NCI-H774 (cell line): ENCODE results near the gene ENO2.

ENCODE experiments used
- DNase-seq: peaks from one replicate; lab custom pipeline; 2025; lab: John Stamatoyannopoulos, UW

ENO2 gene

GRCh38 chr12:6932766-6933165 is 18.4 kb downstream of the ENO2 start:
- DNase-seq: no peak

GRCh38 chr12:6934110-6934509 is 19.7 kb downstream of the ENO2 start:
- DNase-seq: no peak

GRCh38 chr12:6935371-6936193 is 21.2 kb downstream of the ENO2 start:
- DNase-seq: no peak

DNA sequence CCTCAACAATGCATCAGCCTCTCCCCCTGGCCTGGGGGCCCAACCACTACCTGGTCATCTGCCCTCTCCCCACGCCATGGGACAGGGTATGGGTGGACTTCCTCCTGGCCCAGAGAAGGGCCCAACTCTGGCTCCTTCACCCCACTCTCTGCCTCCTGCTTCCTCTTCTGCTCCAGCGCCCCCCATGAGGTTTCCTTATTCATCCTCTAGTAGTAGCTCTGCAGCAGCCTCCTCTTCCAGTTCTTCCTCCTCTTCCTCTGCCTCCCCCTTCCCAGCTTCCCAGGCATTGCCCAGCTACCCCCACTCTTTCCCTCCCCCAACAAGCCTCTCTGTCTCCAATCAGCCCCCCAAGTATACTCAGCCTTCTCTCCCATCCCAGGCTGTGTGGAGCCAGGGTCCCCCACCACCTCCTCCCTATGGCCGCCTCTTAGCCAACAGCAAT is 21.8 kb downstream of the ENO2 start:
- no peak for DNase-seq

DNA sequence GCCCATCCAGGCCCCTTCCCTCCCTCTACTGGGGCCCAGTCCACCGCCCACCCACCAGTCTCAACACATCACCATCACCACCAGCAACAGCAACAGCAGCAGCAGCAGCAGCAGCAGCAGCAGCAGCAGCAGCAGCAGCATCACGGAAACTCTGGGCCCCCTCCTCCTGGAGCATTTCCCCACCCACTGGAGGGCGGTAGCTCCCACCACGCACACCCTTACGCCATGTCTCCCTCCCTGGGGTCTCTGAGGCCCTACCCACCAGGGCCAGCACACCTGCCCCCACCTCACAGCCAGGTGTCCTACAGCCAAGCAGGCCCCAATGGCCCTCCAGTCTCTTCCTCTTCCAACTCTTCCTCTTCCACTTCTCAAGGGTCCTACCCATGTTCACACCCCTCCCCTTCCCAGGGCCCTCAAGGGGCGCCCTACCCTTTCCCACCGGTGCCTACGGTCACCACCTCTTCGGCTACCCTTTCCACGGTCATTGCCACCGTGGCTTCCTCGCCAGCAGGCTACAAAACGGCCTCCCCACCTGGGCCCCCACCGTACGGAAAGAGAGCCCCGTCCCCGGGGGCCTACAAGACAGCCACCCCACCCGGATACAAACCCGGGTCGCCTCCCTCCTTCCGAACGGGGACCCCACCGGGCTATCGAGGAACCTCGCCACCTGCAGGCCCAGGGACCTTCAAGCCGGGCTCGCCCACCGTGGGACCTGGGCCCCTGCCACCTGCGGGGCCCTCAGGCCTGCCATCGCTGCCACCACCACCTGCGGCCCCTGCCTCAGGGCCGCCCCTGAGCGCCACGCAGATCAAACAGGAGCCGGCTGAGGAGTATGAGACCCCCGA is 22.5 kb downstream of the ENO2 start:
- DNase-seq: no peak

GRCh38 chr12:6937481-6938352 is 23.3 kb downstream of the ENO2 start:
- DNase-seq: peak; percentile 98

GRCh38 chr12:6938353-6939190 is 24.2 kb downstream of the ENO2 start:
- no peak for DNase-seq

DNA sequence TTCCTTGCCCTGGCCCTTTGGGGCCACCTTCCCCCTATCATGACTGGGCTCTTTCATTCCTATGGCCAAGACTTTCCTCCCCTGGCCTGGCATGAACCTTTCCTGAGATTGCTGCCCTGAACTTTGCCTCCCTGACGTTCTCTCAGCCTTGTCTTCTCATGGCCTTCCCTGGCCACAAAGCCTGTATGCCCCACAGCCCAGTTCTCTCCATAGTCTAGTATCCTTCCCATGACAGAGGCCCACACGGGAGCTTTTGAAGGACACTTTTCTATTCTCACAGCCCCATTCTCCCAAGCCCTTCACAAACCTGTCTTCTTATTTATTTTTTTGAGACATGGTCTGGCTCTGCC is 24.8 kb downstream of the ENO2 start:
- no peak for DNase-seq

DNA sequence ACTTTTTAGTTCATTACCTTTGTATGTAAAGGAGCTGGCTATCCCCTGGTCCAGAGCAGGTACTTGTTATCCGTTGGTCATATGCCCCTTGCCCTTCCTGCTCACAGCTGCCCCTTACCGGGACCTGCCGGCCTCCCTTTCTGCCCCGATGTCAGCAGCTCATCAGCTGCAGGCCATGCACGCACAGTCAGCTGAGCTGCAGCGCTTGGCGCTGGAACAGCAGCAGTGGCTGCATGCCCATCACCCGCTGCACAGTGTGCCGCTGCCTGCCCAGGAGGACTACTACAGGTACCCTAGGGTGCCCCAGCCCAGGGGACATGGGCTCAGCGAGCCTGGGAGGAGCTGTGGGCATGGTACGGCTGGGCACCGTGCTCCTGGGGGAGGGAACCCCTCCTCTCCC is 26.9 kb downstream of the ENO2 start:
- DNase-seq: no peak

DNA sequence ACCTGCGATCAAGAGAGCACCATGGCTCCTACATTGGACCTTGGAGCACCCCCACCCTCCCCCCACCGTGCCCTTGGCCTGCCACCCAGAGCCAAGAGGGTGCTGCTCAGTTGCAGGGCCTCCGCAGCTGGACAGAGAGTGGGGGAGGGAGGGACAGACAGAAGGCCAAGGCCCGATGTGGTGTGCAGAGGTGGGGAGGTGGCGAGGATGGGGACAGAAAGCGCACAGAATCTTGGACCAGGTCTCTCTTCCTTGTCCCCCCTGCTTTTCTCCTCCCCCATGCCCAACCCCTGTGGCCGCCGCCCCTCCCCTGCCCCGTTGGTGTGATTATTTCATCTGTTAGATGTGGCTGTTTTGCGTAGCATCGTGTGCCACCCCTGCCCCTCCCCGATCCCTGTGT is 27.4 kb downstream of the ENO2 start:
- no peak for DNase-seq

- DNase-seq: no peak
Observed at GRCh38 chr12:6942331-6942665, 27.9 kb downstream of the ENO2 start.

- DNase-seq: peak; percentile 90
Observed at GRCh38 chr12:6943389-6943721, 29.0 kb downstream of the ENO2 start.

DNA sequence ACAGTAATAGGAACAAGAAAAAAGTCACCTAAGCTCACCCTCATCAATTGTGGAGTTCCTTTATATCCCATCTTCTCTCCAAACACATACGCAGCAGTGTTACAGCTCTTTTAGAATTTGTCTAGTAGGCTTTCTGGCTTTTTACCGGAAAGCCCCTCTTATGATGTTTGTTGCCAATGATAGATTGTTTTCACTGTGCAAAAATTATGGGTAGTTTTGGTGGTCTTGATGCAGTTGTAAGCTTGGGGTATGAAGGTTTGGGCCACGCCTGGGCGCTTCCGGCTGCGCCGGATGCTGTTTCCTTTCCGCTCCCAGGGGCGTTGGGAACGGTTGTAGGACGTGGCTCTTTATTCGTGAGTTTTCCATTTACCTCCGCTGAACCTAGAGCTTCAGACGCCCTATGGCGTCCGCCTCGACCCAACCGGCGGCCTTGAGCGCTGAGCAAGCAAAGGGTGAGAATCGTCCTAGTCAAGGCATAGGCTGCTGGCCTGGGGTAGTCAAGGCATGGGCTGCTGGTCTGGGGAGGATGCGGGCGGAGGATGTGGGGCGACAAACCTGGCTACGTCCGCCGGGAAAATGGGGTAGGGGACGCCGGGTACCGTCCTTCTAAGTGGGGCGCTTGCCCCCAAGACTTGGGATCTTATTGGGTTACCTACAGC is 29.5 kb downstream of the ENO2 start, which contains the start of the genes C12orf57 and RNU7-1:
Gene C12orf57 (plus strand): TSS at position 301 of the 659 bp plus-strand sequence. CDS start 100 bp downstream, at position 401.
Gene RNU7-1 (plus strand): TSS at position 95 of the 659 bp plus-strand sequence.
- peak; percentile 86 for DNase-seq

- peak; percentile 95 for DNase-seq
Observed at GRCh38 chr12:6944381-6945186, 30.2 kb downstream of the ENO2 start.

DNA sequence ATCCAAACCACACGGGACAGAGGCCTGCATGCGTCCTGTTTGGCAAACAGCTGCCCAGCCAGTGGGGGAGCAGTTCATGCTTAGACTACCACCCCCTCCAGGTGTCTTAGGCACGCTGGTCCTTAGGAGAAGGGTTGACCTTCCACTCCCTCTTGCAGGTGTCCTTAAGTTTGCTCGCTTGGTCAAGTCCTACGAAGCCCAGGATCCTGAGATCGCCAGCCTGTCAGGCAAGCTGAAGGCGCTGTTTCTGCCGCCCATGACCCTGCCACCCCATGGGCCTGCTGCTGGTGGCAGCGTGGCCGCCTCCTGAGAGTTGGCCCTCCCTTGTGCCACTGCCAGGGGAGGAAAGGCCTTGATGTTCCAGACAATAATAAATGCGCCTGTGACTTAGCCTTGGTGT is 31.2 kb downstream of the ENO2 start:
- DNase-seq: no peak

DNA sequence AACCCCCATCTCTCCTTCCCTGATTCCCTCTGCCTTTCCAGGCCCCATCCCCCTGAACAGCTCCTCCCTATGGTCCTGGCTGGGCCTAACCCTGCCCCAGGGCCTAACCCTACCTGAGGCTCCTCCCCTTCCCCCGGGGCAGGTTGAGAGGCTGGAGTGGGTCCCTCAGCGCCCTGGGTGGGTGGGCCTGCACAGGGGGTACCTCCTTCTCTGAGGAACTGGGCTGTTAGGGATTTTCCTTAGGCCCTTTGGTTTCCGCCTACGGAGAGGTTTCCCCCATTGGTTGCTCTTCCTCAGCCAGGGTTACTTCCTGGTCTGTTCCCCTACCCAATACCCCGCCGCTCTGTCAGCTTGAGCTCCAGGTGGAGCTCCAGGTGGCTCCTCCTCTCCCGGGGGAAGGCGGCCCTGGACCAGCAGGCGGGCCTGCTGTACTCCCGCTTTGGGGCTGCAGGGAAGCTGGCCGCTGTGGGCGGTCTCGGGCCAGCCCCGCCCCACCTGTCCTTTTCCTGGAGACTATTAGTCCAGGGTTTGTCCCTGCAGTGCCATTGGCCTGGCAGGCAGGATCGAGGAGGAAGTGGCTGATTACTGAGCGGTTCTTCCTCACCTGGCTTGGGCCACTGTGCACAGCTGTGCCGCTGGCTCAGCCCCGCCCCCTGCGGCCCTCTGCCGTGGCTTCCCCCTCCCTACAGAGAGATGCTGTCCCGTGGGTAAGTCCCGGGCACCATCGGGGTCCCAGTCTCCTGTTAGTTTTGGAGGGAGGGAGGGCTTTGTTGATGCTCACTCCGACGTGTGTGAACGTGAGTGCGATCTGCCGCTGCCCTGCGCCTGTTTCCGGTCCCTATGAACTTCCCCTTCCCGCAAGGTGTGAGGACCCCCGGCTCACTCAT is 31.9 kb downstream of the ENO2 start:
- peak; percentile 99 for DNase-seq

- DNase-seq: no peak
Observed at GRCh38 chr12:6946920-6947374, 32.6 kb downstream of the ENO2 start.

DNA sequence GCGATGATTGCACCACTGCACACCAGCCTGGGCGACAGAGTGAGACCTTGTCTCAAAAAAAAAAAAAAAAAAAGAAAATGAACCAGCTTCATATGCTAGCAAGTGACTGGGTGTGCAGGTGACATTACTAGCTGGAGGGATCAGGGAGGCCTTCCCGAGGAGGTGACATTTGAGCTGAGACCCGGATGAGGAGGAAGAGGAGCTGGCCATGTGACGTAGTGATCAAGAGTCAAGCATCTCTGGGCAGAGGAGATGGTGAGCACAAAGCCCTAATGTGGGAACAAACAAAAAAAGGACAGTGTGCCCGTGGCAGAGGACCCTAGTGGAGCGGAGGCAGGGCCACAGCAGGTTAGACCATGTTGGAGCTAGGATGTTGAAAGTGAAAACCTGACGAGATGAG is 33.2 kb downstream of the ENO2 start:
- no peak for DNase-seq
